ENCODE data around the gene MDP1.

DNA sequence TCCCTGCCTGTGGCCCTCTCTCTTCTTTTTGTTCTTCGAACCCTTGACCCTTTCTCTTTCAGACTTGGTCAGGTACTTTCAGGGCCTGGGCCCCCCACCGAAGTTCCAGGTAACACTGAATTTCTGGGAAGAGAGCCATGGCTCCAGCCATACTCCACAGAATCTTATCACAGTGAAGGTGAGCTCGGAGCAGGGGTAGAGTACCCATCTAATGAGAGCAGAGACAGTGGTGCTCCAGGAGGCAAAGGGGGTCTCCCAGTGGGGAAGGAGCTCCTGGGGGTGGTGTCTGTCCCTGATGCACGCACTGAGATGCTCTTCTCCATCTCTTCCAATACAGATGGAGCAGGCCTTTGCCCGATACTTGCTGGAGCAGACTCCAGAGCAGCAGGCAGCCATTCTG, 50.1 kb downstream of the MDP1 start:
- TF ChIP-seq, protein P1, sequence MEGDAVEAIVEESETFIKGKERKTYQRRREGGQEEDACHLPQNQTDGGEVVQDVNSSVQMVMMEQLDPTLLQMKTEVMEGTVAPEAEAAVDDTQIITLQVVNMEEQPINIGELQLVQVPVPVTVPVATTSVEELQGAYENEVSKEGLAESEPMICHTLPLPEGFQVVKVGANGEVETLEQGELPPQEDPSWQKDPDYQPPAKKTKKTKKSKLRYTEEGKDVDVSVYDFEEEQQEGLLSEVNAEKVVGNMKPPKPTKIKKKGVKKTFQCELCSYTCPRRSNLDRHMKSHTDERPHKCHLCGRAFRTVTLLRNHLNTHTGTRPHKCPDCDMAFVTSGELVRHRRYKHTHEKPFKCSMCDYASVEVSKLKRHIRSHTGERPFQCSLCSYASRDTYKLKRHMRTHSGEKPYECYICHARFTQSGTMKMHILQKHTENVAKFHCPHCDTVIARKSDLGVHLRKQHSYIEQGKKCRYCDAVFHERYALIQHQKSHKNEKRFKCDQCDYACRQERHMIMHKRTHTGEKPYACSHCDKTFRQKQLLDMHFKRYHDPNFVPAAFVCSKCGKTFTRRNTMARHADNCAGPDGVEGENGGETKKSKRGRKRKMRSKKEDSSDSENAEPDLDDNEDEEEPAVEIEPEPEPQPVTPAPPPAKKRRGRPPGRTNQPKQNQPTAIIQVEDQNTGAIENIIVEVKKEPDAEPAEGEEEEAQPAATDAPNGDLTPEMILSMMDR (optimal IDR thresholded peaks at IDR 0.05 in 1 of 3, IDR thresholded peaks at IDR 0.05 in 1 of 3, conservative IDR thresholded peaks at IDR 0.05 in 1 of 3; ENCODE audit: extremely low read depth in 1 of 3, insufficient read depth in 2 of 3, low read length in 3 of 3), result no peak
- no peak for TF ChIP-seq EZH2 (IDR thresholded peaks at IDR 0.05; ENCODE audit: low read length)
